HepG2 (cell line): ENCODE measurements around the gene PNN. TPM values are rescaled to one million over a fixed set of nuclear protein-coding genes. Genes with fewer than 3 reads are reported as not detected.

Experiments used
- ARNT2 ChIP-seq: sonication (generic); formaldehyde crosslinking; IDR thresholded peaks from 2 replicates; pipeline ENCODE4 v1.8.0; 2022; ENCODE audit warnings: mild to moderate bottlenecking, low read depth, missing genetic modification reagents, moderate library complexity
- KDM2A ChIP-seq: sonication (generic); formaldehyde crosslinking; IDR thresholded peaks from 2 replicates; pipeline ENCODE4 v1.4.0; 2020; ENCODE audit warnings: low read depth, missing genetic modification reagents, borderline replicate concordance
- MIXL1 ChIP-seq: IDR thresholded peaks from 2 replicates; pipeline ENCODE4 v1.6.1; 2016
- NPAS2 ChIP-seq: sonication (generic); formaldehyde crosslinking; IDR thresholded peaks from 2 replicates; pipeline ENCODE4 v1.8.0; 2022; ENCODE audit warnings: mild to moderate bottlenecking, missing genetic modification reagents, borderline replicate concordance
- POLR2G ChIP-seq: fragments of 200-400 bp; formaldehyde crosslinking; IDR thresholded peaks from 2 replicates; pipeline ENCODE4 v1.6.1; 2018; ENCODE audit warnings: mild to moderate bottlenecking, low read depth, low read length, moderate library complexity
- SOX13 ChIP-seq, 3 experiments: fragments of 450-650 bp in 1 of 3; sonication (generic) in 1 of 3; formaldehyde crosslinking in 1 of 3; IDR thresholded peaks in 2 of 3; conservative IDR thresholded peaks in 1 of 3; 2 replicates each; pipeline versions ENCODE4 v1.5.0 to v1.6.1; 2016 to 2020; ENCODE audit warnings: antibody characterized with exemption in 1 of 3, mild to moderate bottlenecking in 1 of 3, missing compliant biosample characterization in 1 of 3, missing genetic modification reagents in 1 of 3, moderate library complexity in 1 of 3
- TBP ChIP-seq: sonication (generic); formaldehyde crosslinking; IDR thresholded peaks from 2 replicates; pipeline ENCODE4 v1.5.0; 2020; ENCODE audit warnings: missing genetic modification reagents
- TEAD3 ChIP-seq: optimal IDR thresholded peaks from 2 replicates; pipeline ENCODE3; 2016; ENCODE audit warnings: borderline replicate concordance
- XBP1 ChIP-seq: sonication (generic); formaldehyde crosslinking; IDR thresholded peaks from 2 replicates; pipeline ENCODE4 v1.5.0; 2020; ENCODE audit warnings: missing genetic modification reagents
- ZNF136 ChIP-seq: sonication (generic); formaldehyde crosslinking; IDR thresholded peaks from 2 replicates; pipeline ENCODE4 v1.8.1; 2022; ENCODE audit warnings: low read depth, mild to moderate bottlenecking, moderate library complexity, missing genetic modification reagents
- ZNF468 ChIP-seq: sonication (generic); formaldehyde crosslinking; IDR thresholded peaks from 2 replicates; pipeline ENCODE4 v1.8.0; 2022; ENCODE audit warnings: mild to moderate bottlenecking, moderate library complexity, missing genetic modification reagents
- ZNF552 ChIP-seq: sonication (generic); formaldehyde crosslinking; IDR thresholded peaks from 2 replicates; pipeline ENCODE4 v1.9.0; 2022; ENCODE audit warnings: missing genetic modification reagents, mild to moderate bottlenecking, borderline replicate concordance
- ZNF768 ChIP-seq: sonication (generic); formaldehyde crosslinking; IDR thresholded peaks from 2 replicates; pipeline ENCODE4 v1.4.0; 2020; ENCODE audit warnings: missing genetic modification reagents
- polyA plus RNA-seq, 8 experiments: library from polyadenylated mRNA; depleted of rRNA in 3 of 8; stranded (reverse) in 7 of 8; unstranded in 1 of 8; fragments of >200 nt; fragmentation: Illumina TruSeq in 4 of 8; extraction: Trizol in 4 of 8; gene quantifications; 2 replicates each; pipeline versions ENCODE4 v1.2.1 to v1.2.3, GENCODE V29; 2011 to 2016; ENCODE audit warnings: low read depth in 4 of 8, missing spikeins in 1 of 8, mixed read lengths in 1 of 8; ENCODE audit not compliant: insufficient read depth in 1 of 8
- total RNA-seq, 5 experiments: library from RNA; depleted of rRNA; stranded (reverse); fragments of >200 nt; fragmentation: Illumina TruSeq; extraction: Trizol; gene quantifications; 2 replicates each; pipeline ENCODE4 v1.2.3, GENCODE V29; 2016; ENCODE audit warnings: low read depth in 1 of 5
- TF ChIP-seq, protein P1 (sequence below): sonication (generic); formaldehyde crosslinking; IDR thresholded peaks from 2 replicates; pipeline ENCODE4 v1.5.0; 2020; ENCODE audit warnings: mild to moderate bottlenecking, missing genetic modification reagents
- TF ChIP-seq, protein P2 (sequence below): fragments of 450-650 bp; IDR thresholded peaks from 2 replicates; pipeline ENCODE4 v1.6.1; 2016
- TF ChIP-seq, protein P3 (sequence below): IDR thresholded peaks from 2 replicates; pipeline ENCODE4 v1.6.1; 2016; ENCODE audit warnings: low read depth, control low read depth
- TF ChIP-seq, protein P4 (sequence below): sonication (generic); formaldehyde crosslinking; IDR thresholded peaks from 2 replicates; pipeline ENCODE4 v1.4.0; 2020; ENCODE audit warnings: missing genetic modification reagents
- TF ChIP-seq, protein P5 (sequence below): sonication (generic); formaldehyde crosslinking; IDR thresholded peaks from 2 replicates; pipeline ENCODE4 v1.5.1; 2020; ENCODE audit warnings: missing genetic modification reagents, mild to moderate bottlenecking, borderline replicate concordance

The PNN gene
- total and polyA plus RNA-seq, 2 of the 13 experiments (the other 11 are each of a cell fraction or from before 2014, with no cell fraction given): 58.0 to 214 TPM

DNA sequence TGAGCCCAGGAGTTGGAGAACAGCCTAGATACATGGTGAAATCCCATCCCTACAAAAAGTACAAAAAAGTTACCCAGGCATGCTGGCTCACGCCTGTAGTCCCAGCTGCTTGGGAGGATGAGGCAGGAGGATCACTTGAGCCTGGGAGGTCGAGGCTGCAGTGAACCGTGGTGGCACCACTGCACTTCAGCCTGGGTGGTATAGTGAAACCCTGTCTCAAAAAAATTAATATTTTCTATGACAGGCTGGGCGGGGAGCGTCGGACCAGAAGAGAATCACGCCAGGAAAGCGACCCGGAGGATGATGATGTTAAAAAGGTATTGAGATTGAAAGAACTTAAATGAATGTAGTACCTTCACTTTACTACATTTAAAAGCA is 2.1 kb downstream of the PNN start (continued):
- TF ChIP-seq, protein P1, sequence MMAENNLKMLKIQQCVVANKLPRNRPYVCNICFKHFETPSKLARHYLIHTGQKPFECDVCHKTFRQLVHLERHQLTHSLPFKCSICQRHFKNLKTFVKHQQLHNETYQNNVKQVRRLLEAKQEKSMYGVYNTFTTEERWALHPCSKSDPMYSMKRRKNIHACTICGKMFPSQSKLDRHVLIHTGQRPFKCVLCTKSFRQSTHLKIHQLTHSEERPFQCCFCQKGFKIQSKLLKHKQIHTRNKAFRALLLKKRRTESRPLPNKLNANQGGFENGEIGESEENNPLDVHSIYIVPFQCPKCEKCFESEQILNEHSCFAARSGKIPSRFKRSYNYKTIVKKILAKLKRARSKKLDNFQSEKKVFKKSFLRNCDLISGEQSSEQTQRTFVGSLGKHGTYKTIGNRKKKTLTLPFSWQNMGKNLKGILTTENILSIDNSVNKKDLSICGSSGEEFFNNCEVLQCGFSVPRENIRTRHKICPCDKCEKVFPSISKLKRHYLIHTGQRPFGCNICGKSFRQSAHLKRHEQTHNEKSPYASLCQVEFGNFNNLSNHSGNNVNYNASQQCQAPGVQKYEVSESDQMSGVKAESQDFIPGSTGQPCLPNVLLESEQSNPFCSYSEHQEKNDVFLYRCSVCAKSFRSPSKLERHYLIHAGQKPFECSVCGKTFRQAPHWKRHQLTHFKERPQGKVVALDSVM (CRISPR knock-in tag): peak; percentile 49; the same call in 1 of the 2 replicates
- TF ChIP-seq, protein P2, sequence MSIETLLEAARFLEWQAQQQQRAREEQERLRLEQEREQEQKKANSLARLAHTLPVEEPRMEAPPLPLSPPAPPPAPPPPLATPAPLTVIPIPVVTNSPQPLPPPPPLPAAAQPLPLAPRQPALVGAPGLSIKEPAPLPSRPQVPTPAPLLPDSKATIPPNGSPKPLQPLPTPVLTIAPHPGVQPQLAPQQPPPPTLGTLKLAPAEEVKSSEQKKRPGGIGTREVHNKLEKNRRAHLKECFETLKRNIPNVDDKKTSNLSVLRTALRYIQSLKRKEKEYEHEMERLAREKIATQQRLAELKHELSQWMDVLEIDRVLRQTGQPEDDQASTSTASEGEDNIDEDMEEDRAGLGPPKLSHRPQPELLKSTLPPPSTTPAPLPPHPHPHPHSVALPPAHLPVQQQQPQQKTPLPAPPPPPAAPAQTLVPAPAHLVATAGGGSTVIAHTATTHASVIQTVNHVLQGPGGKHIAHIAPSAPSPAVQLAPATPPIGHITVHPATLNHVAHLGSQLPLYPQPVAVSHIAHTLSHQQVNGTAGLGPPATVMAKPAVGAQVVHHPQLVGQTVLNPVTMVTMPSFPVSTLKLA: no peak
- TF ChIP-seq MIXL1 (CRISPR knock-in tag) (no peak), TEAD3 (CRISPR knock-in tag) (no peak), POLR2G (peak; percentile 68), XBP1 (CRISPR knock-in tag) (no peak), ZNF468 (no peak), ZNF136 (CRISPR knock-in tag) (no peak), ZNF768 (peak; percentile 18; the same call in 1 of the 2 replicates), KDM2A (CRISPR knock-in tag) (no peak), TBP (CRISPR knock-in tag) (no peak), ZNF552 (CRISPR knock-in tag) (0 out of 2 replicates have a peak, but pooled peaks have one; percentile 43), NPAS2 (CRISPR knock-in tag) (no peak), ARNT2 (CRISPR knock-in tag) (0 out of 2 replicates have a peak, but pooled peaks have one; percentile 10), SOX13 (IDR thresholded peaks at IDR 0.05) (no peak), SOX13 (CRISPR knock-in tag; conservative IDR thresholded peaks at IDR 0.05 in 1 of 2, IDR thresholded peaks at IDR 0.05 in 1 of 2) (0 out of 4 replicates have a peak, but pooled peaks of 1 of the 2 experiments have one; percentile 41)
- TF ChIP-seq, protein P3, sequence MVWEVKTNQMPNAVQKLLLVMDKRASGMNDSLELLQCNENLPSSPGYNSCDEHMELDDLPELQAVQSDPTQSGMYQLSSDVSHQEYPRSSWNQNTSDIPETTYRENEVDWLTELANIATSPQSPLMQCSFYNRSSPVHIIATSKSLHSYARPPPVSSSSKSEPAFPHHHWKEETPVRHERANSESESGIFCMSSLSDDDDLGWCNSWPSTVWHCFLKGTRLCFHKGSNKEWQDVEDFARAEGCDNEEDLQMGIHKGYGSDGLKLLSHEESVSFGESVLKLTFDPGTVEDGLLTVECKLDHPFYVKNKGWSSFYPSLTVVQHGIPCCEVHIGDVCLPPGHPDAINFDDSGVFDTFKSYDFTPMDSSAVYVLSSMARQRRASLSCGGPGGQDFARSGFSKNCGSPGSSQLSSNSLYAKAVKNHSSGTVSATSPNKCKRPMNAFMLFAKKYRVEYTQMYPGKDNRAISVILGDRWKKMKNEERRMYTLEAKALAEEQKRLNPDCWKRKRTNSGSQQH: no peak
- TF ChIP-seq, protein P4, sequence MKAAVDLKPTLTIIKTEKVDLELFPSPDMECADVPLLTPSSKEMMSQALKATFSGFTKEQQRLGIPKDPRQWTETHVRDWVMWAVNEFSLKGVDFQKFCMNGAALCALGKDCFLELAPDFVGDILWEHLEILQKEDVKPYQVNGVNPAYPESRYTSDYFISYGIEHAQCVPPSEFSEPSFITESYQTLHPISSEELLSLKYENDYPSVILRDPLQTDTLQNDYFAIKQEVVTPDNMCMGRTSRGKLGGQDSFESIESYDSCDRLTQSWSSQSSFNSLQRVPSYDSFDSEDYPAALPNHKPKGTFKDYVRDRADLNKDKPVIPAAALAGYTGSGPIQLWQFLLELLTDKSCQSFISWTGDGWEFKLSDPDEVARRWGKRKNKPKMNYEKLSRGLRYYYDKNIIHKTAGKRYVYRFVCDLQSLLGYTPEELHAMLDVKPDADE: 0 out of 2 replicates have a peak, but pooled peaks have one; percentile 2
- TF ChIP-seq, protein P5, sequence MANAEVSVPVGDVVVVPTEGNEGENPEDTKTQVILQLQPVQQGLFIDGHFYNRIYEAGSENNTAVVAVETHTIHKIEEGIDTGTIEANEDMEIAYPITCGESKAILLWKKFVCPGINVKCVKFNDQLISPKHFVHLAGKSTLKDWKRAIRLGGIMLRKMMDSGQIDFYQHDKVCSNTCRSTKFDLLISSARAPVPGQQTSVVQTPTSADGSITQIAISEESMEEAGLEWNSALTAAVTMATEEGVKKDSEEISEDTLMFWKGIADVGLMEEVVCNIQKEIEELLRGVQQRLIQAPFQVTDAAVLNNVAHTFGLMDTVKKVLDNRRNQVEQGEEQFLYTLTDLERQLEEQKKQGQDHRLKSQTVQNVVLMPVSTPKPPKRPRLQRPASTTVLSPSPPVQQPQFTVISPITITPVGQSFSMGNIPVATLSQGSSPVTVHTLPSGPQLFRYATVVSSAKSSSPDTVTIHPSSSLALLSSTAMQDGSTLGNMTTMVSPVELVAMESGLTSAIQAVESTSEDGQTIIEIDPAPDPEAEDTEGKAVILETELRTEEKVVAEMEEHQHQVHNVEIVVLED (CRISPR knock-in tag): peak; percentile 35; the same call in 1 of the 2 replicates
